ENCODE data around the gene MCAM.

The MCAM gene

DNA sequence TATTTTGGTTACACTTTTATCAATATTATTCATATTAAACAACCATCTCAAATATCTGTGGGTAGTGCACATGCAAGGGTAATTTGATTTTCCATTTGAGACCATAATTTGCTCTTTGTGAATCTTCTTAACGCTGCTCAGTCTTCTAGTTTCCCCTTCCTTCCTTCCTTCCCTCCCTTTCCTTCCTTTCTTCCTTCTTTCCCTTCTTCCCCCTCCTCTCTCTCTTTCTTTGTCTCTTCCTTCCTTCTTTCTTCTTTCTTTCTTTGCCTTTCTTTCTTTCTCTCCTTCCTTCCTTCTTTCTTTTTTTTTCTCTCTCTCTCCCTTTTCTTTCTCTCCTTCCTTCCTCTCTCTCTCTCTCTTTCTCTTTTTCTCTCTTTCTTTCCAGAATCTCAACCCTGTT, 13.3 kb upstream of the MCAM start:
- no peak overlapping the region for H3K4me3 ChIP-seq (ENCODE audit: low read length)
- H3F3A ChIP-seq (ENCODE audit: control insufficient read depth, insufficient read depth) = no peaks in the 10 kb centered on the region

DNA sequence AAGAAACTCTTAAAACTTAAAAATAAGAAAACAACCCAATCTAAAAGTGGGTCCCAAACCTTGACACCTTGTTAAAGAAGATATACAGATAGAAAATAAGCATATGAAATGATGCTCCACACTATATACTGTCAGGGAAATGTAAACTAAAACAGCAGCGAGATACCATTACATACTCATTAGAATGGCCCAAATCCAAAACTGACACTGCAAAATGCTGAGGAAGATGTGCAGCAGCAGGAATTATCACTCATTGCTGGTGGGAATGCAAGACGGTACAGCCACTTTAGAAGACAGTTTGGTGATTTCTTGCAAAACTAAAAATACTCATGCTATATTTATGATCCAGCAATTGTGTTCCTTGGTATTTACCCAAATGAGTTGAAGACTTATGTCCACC, 12.4 kb upstream of the MCAM start:
- TF ChIP-seq, protein P1, sequence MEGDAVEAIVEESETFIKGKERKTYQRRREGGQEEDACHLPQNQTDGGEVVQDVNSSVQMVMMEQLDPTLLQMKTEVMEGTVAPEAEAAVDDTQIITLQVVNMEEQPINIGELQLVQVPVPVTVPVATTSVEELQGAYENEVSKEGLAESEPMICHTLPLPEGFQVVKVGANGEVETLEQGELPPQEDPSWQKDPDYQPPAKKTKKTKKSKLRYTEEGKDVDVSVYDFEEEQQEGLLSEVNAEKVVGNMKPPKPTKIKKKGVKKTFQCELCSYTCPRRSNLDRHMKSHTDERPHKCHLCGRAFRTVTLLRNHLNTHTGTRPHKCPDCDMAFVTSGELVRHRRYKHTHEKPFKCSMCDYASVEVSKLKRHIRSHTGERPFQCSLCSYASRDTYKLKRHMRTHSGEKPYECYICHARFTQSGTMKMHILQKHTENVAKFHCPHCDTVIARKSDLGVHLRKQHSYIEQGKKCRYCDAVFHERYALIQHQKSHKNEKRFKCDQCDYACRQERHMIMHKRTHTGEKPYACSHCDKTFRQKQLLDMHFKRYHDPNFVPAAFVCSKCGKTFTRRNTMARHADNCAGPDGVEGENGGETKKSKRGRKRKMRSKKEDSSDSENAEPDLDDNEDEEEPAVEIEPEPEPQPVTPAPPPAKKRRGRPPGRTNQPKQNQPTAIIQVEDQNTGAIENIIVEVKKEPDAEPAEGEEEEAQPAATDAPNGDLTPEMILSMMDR (IDR thresholded peaks at IDR 0.05; ENCODE audit: low read depth, low read length, poor library complexity, severe bottlenecking) = no peak
- TF ChIP-seq EZH2phosphoT487 (IDR thresholded peaks at IDR 0.05; ENCODE audit: borderline replicate concordance, low read length) = no peak
- H3K9me3 ChIP-seq (ENCODE audit: control insufficient read depth, insufficient read depth, low read length) = no peaks in the 10 kb centered on the region
- H3K4me1 ChIP-seq (ENCODE audit: control insufficient read depth, low read length) = peaks cover 8% of the 10 kb centered on the region
- no peak overlapping the region for H3K27ac ChIP-seq (ENCODE audit: low read depth, low read length)
- H3K27me3 ChIP-seq (ENCODE audit: control insufficient read depth, low read length) = no peaks in the 10 kb centered on the region
- H3K4me2 ChIP-seq (ENCODE audit: low read length) = no peak overlapping the region
- H3K36me3 ChIP-seq (ENCODE audit: control insufficient read depth, low read length) = no peaks in the 10 kb centered on the region
- H3K9me2 ChIP-seq (replicated peaks; ENCODE audit: control insufficient read depth, low read length) = no peaks in the 10 kb centered on the region
- no peaks in the 10 kb centered on the region for H4K20me1 ChIP-seq (ENCODE audit: control insufficient read depth, insufficient read depth, low read depth, low read length)
- no peaks in the 10 kb centered on the region for H3K79me2 ChIP-seq (ENCODE audit: control insufficient read depth, low read length)
- no peaks in the 10 kb centered on the region for H3F3A ChIP-seq (ENCODE audit: control insufficient read depth, insufficient read depth)
- no peak overlapping the region for H3K4me3 ChIP-seq (ENCODE audit: low read length)

More for the DNA sequence above, 13.3 kb upstream of the MCAM start:
- H3K27me3 ChIP-seq (ENCODE audit: control insufficient read depth, low read length) = no peaks in the 10 kb centered on the region
- H3K4me2 ChIP-seq (ENCODE audit: low read length) = no peak overlapping the region
- TF ChIP-seq EZH2phosphoT487 (IDR thresholded peaks at IDR 0.05; ENCODE audit: borderline replicate concordance, low read length) = no peak
- TF ChIP-seq, protein P1 (IDR thresholded peaks at IDR 0.05; ENCODE audit: low read depth, low read length, poor library complexity, severe bottlenecking) = no peak
- H3K9me3 ChIP-seq (ENCODE audit: control insufficient read depth, insufficient read depth, low read length) = no peaks in the 10 kb centered on the region
- peaks cover 9% of the 10 kb centered on the region for H3K79me2 ChIP-seq (ENCODE audit: control insufficient read depth, low read length)
- peaks cover 7% of the 10 kb centered on the region; the same call in 1 of the 2 replicates for H3K36me3 ChIP-seq (ENCODE audit: control insufficient read depth, low read length)
- H4K20me1 ChIP-seq (ENCODE audit: control insufficient read depth, insufficient read depth, low read depth, low read length) = no peaks in the 10 kb centered on the region
- H3K4me1 ChIP-seq (ENCODE audit: control insufficient read depth, low read length) = peaks cover 11% of the 10 kb centered on the region
- H3K9me2 ChIP-seq (replicated peaks; ENCODE audit: control insufficient read depth, low read length) = no peaks in the 10 kb centered on the region
- no peak overlapping the region for H3K27ac ChIP-seq (ENCODE audit: low read depth, low read length)

DNA sequence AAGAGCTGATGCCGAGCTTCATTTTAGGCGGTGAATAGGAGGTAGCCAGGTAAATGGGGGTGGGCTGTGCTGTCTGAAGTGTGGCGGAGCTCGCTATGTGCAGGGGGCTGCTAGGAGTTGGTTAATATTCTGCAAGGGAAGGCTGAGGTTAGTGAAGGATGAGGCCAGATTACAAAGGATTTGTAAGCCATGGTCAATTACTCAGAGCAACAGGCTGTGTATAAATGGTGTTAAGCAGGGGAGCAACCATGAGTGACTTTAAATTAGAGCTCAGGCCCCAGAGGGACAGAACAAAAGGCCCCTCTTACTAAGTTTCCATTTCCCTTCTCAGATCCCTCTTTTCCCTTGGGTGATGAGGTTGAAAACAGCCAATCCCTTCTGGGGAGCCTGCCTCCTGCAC, 7.3 kb upstream of the MCAM start:
- H3K4me1 ChIP-seq (ENCODE audit: control insufficient read depth, low read length) = peaks cover 49% of the 10 kb centered on the region
- H3K79me2 ChIP-seq (ENCODE audit: control insufficient read depth, low read length) = no peaks in the 10 kb centered on the region
- H4K20me1 ChIP-seq (ENCODE audit: control insufficient read depth, insufficient read depth, low read depth, low read length) = no peaks in the 10 kb centered on the region
- H3K36me3 ChIP-seq (ENCODE audit: control insufficient read depth, low read length) = no peaks in the 10 kb centered on the region
- no peak overlapping the region for H3K4me3 ChIP-seq (ENCODE audit: low read length)
- H3K9me3 ChIP-seq (ENCODE audit: control insufficient read depth, insufficient read depth, low read length) = no peaks in the 10 kb centered on the region
- H3K27me3 ChIP-seq (ENCODE audit: control insufficient read depth, low read length) = no peaks in the 10 kb centered on the region
- H3F3A ChIP-seq (ENCODE audit: control insufficient read depth, insufficient read depth) = peaks cover 6% of the 10 kb centered on the region
- peak overlapping the region; percentile 41; the same call in 1 of the 2 replicates for H3K4me2 ChIP-seq (ENCODE audit: low read length)
- H3K27ac ChIP-seq (ENCODE audit: low read depth, low read length) = no peak overlapping the region
- no peak for TF ChIP-seq EZH2phosphoT487 (IDR thresholded peaks at IDR 0.05; ENCODE audit: borderline replicate concordance, low read length)
- TF ChIP-seq, protein P1 (IDR thresholded peaks at IDR 0.05; ENCODE audit: low read depth, low read length, poor library complexity, severe bottlenecking) = no peak
- no peaks in the 10 kb centered on the region for H3K9me2 ChIP-seq (replicated peaks; ENCODE audit: control insufficient read depth, low read length)

Measured in DOHH2 (cell line).